ENCODE results near the gene ZGPAT. TPM values are rescaled to one million over a fixed set of nuclear protein-coding genes. Genes with fewer than 3 reads are reported as not detected.

The ZGPAT gene
- total and polyA plus RNA-seq, 2 of the 13 experiments (the other 11 are each of a cell fraction or from before 2014, with no cell fraction given), result 23.0 to 41.9 TPM

- TF ChIP-seq GLMP (CRISPR knock-in tag; IDR thresholded peaks at IDR 0.05; ENCODE audit: borderline replicate concordance) (no peak), E2F2 (CRISPR knock-in tag; IDR thresholded peaks at IDR 0.05; ENCODE audit: borderline replicate concordance) (0 out of 2 replicates have a peak, but pooled peaks have one; percentile 38), MAX (IDR thresholded peaks at IDR 0.05) (no peak; the same call in 1 of the 2 replicates), LCORL (IDR thresholded peaks at IDR 0.05) (no peak), LCORL (CRISPR knock-in tag; IDR thresholded peaks at IDR 0.05) (peak; percentile 68; the same call in 1 of the 2 replicates), NR2F2 (IDR thresholded peaks at IDR 0.05; ENCODE audit: borderline replicate concordance, low read depth) (peak; percentile 46; the same call in 1 of the 2 replicates), ZNF879 (CRISPR knock-in tag; IDR thresholded peaks at IDR 0.05) (no peak), KDM4B (CRISPR knock-in tag; IDR thresholded peaks at IDR 0.05) (no peak), NR3C1 (CRISPR knock-in tag; IDR thresholded peaks at IDR 0.05) (no peak), SOX13 (IDR thresholded peaks at IDR 0.05) (no peak), SOX13 (CRISPR knock-in tag; conservative IDR thresholded peaks at IDR 0.05 in 1 of 2, IDR thresholded peaks at IDR 0.05 in 1 of 2) (no peak), ZBTB7B (CRISPR knock-in tag; IDR thresholded peaks at IDR 0.05) (peak; percentile 56; the same call in 1 of the 2 replicates), GPN1 (CRISPR knock-in tag; IDR thresholded peaks at IDR 0.05; ENCODE audit: borderline replicate concordance) (peak; percentile 18; the same call in 1 of the 2 replicates), SP2 (CRISPR knock-in tag; IDR thresholded peaks at IDR 0.05) (no peak), GABPA (IDR thresholded peaks at IDR 0.05; ENCODE audit: low read depth, low read length) (no peak), GABPA (CRISPR knock-in tag; IDR thresholded peaks at IDR 0.05; ENCODE audit: low read depth) (no peak), ERF (CRISPR knock-in tag; IDR thresholded peaks at IDR 0.05) (0 out of 2 replicates have a peak, but pooled peaks have one; percentile 13), BRF2 (CRISPR knock-in tag; IDR thresholded peaks at IDR 0.05) (0 out of 2 replicates have a peak, but pooled peaks have one; percentile 19), ZNF296 (CRISPR knock-in tag; conservative IDR thresholded peaks at IDR 0.05) (peak; percentile 27; the same call in 1 of the 2 replicates), NR2F6 (IDR thresholded peaks at IDR 0.05) (no peak), NR2F6 (CRISPR knock-in tag; IDR thresholded peaks at IDR 0.05) (no peak; the same call in 1 of the 2 replicates), ZBTB3 (CRISPR knock-in tag; IDR thresholded peaks at IDR 0.05; ENCODE audit: borderline replicate concordance, low read depth) (no peak; the same call in 1 of the 2 replicates), FOXM1 (CRISPR knock-in tag; IDR thresholded peaks at IDR 0.05) (no peak), ZNF121 (CRISPR knock-in tag; IDR thresholded peaks at IDR 0.05) (no peak; the same call in 1 of the 2 replicates), ZNF180 (CRISPR knock-in tag; IDR thresholded peaks at IDR 0.05; ENCODE audit: borderline replicate concordance, low read depth) (no peak), ZNF280B (CRISPR knock-in tag; IDR thresholded peaks at IDR 0.05; ENCODE audit: borderline replicate concordance) (peak; percentile 18; the same call in 1 of the 2 replicates), FOXO1 (CRISPR knock-in tag; IDR thresholded peaks at IDR 0.05) (no peak; the same call in 1 of the 2 replicates)
Observed at GRCh38 chr20:63736893-63737694, 29.3 kb downstream of the ZGPAT start (continued).
